ENCODE results near the gene LNX1.

DNA sequence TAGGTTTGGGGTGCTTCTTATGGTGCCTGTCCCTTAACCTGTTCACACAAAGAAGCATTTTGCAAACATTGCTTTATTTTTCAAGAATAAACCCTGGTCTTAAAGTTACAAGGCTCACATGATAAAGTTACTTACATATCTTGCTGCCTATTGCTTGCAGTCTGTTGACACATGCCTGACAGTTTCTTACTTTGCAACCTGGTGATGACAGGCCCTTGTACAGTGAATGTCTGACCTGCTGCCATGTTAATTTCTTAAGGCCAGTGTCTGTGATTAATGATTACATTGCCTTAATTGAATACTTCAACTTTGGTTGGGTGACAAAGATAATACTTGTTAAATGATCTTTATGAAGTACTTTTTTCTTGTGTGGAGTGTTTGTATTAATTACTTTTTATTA lies 163.9 kb downstream of the LNX1 start:
- no peak for TF ChIP-seq CTCF (optimal IDR thresholded peaks at IDR 0.05 in 1 of 3, IDR thresholded peaks at IDR 0.05 in 1 of 3, conservative IDR thresholded peaks at IDR 0.05 in 1 of 3; ENCODE audit: extremely low read depth in 1 of 3, insufficient read depth in 2 of 3, low read length in 3 of 3)
- TF ChIP-seq EZH2 (IDR thresholded peaks at IDR 0.05; ENCODE audit: low read length) = no peak
